Neural cell (in vitro differentiated cells): ENCODE results near the gene ARL4A.

Source experiments
- CTCF ChIP-seq: fragments of 450-650 bp; IDR thresholded peaks from 2 replicates; pipeline ENCODE4 v1.5.1; 2014; ENCODE audit warnings: antibody characterized with exemption, mild to moderate bottlenecking, moderate library complexity; ENCODE audit not compliant: poor library complexity, severe bottlenecking
- EP300 ChIP-seq: fragments of 450-650 bp; conservative IDR thresholded peaks from 2 replicates; pipeline ENCODE4 v1.6.1; 2014; ENCODE audit warnings: antibody characterized with exemption, mild to moderate bottlenecking, moderate library complexity; ENCODE audit not compliant: poor library complexity, severe bottlenecking
- EZH2 ChIP-seq: fragments of 200-600, 300-800 bp; shearing (Covaris generic), sonication (generic); IDR thresholded peaks from 2 replicates; pipeline ENCODE4 v1.6.1; 2014; ENCODE audit warnings: antibody characterized with exemption, low read length, borderline replicate concordance, mild to moderate bottlenecking; ENCODE audit not compliant: insufficient read depth, poor library complexity, severe bottlenecking
- MXI1 ChIP-seq: fragments of 450-650 bp; conservative IDR thresholded peaks from 2 replicates; pipeline ENCODE4 v1.6.1; 2014; ENCODE audit warnings: antibody characterized with exemption, mild to moderate bottlenecking; ENCODE audit not compliant: poor library complexity, severe bottlenecking
- POLR2AphosphoS5 ChIP-seq: IDR thresholded peaks from 2 replicates; pipeline ENCODE4 v1.6.1; 2012
- RAD21 ChIP-seq: fragments of 450-650 bp; conservative IDR thresholded peaks from 2 replicates; pipeline ENCODE4 v1.6.1; 2014; ENCODE audit warnings: antibody characterized with exemption, mild to moderate bottlenecking, moderate library complexity
- SMC3 ChIP-seq: fragments of 450-650 bp; conservative IDR thresholded peaks from 2 replicates; pipeline ENCODE4 v1.6.1; 2014; ENCODE audit warnings: antibody characterized with exemption, mild to moderate bottlenecking, moderate library complexity; ENCODE audit not compliant: poor library complexity
- TAF1 ChIP-seq: IDR thresholded peaks from 2 replicates; pipeline ENCODE4 v1.6.1; 2012; ENCODE audit warnings: low read depth
- TF ChIP-seq, protein P1 (sequence below): IDR thresholded peaks from 2 replicates; pipeline ENCODE4 v1.6.1; 2012; ENCODE audit warnings: borderline replicate concordance

DNA sequence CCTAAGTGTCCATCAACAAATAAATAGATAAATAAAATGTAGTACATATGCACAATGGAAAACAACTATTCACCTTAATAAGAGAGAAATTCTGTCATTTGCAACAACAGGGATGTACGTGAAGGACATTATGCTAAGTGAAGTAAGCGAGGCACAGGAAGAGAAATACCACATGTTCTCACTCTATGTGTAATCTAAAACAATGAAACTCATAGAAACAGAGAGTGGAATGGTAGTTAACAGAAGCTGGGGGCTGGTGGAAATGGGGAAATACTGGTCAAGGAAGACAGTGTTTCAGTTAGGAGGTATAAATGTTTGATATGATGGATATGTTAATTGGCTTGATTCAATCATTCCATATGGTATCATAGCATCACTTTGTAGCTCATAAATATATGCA is 43.1 kb downstream of the ARL4A start:
- TF ChIP-seq EZH2 (no peak), CTCF (no peak), RAD21 (no peak), POLR2AphosphoS5 (no peak), TAF1 (no peak), SMC3 (no peak), EP300 (no peak), MXI1 (no peak)
- TF ChIP-seq, protein P1, sequence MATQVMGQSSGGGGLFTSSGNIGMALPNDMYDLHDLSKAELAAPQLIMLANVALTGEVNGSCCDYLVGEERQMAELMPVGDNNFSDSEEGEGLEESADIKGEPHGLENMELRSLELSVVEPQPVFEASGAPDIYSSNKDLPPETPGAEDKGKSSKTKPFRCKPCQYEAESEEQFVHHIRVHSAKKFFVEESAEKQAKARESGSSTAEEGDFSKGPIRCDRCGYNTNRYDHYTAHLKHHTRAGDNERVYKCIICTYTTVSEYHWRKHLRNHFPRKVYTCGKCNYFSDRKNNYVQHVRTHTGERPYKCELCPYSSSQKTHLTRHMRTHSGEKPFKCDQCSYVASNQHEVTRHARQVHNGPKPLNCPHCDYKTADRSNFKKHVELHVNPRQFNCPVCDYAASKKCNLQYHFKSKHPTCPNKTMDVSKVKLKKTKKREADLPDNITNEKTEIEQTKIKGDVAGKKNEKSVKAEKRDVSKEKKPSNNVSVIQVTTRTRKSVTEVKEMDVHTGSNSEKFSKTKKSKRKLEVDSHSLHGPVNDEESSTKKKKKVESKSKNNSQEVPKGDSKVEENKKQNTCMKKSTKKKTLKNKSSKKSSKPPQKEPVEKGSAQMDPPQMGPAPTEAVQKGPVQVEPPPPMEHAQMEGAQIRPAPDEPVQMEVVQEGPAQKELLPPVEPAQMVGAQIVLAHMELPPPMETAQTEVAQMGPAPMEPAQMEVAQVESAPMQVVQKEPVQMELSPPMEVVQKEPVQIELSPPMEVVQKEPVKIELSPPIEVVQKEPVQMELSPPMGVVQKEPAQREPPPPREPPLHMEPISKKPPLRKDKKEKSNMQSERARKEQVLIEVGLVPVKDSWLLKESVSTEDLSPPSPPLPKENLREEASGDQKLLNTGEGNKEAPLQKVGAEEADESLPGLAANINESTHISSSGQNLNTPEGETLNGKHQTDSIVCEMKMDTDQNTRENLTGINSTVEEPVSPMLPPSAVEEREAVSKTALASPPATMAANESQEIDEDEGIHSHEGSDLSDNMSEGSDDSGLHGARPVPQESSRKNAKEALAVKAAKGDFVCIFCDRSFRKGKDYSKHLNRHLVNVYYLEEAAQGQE: no peak
